ENCODE measurements around the gene CFAP119.

Gene CFAP119

GRCh38 chr16:30787613-30788378 is 25.9 kb upstream of the CFAP119 start:
- no peaks in the 10 kb centered on the region for H3K79me2 ChIP-seq (ENCODE audit: insufficient read depth, low read length)
- H3K4me3 ChIP-seq (ENCODE audit: low read depth, low read length, poor library complexity, severe bottlenecking): no peak overlapping the region
- no peak overlapping the region for H3K9ac ChIP-seq (ENCODE audit: low read length)
- no peaks in the 10 kb centered on the region for H3K9me3 ChIP-seq (ENCODE audit: low read length)
- no peak overlapping the region for H3K4me2 ChIP-seq (ENCODE audit: low read length)
- H3K9me2 ChIP-seq (ENCODE audit: low read depth, low read length): no peaks in the 10 kb centered on the region
- no peaks in the 10 kb centered on the region for H3F3A ChIP-seq (ENCODE audit: insufficient read depth, low read length)
- no peak overlapping the region for H2AFZ ChIP-seq (ENCODE audit: low read length)
- H3K36me3 ChIP-seq (ENCODE audit: insufficient read depth, low read length): no peaks in the 10 kb centered on the region
- no peak for TF ChIP-seq EZH2 (IDR thresholded peaks at IDR 0.05; ENCODE audit: borderline replicate concordance, low read length)
- H3K27ac ChIP-seq (ENCODE audit: low read depth, low read length, poor library complexity, severe bottlenecking): no peak overlapping the region
- H4K20me1 ChIP-seq (ENCODE audit: insufficient read depth, low read length): no peaks in the 10 kb centered on the region
- no peaks in the 10 kb centered on the region for H3K4me1 ChIP-seq (ENCODE audit: insufficient read depth, low read length, severe bottlenecking)
- H3K27me3 ChIP-seq (ENCODE audit: insufficient read depth, low read length): 0 out of 2 replicates have a peak, but pooled peaks cover 9% of the 10 kb centered on the region

- Histone ChIP-seq H3K9ac (ENCODE audit: low read length) (no peak within 1 kb of the TSS), H4K20me1 (ENCODE audit: insufficient read depth, low read length) (no peaks in the 10 kb centered on the region), H3K9me3 (ENCODE audit: low read length) (no peaks in the 10 kb centered on the region), H3K27me3 (ENCODE audit: insufficient read depth, low read length) (0 out of 2 replicates have a peak, but pooled peaks cover 9% of the 10 kb centered on the region), H3K27ac (ENCODE audit: low read depth, low read length, poor library complexity, severe bottlenecking) (no peak within 1 kb of the TSS), H3K9me2 (ENCODE audit: low read depth, low read length) (no peaks in the 10 kb centered on the region), H3K4me2 (ENCODE audit: low read length) (no peak within 1 kb of the TSS), H3F3A (ENCODE audit: insufficient read depth, low read length) (no peaks in the 10 kb centered on the region), H3K79me2 (ENCODE audit: insufficient read depth, low read length) (no peaks in the 10 kb centered on the region), H3K4me1 (ENCODE audit: insufficient read depth, low read length, severe bottlenecking) (no peaks in the 10 kb centered on the region), H3K4me3 (ENCODE audit: low read depth, low read length, poor library complexity, severe bottlenecking) (peak within 1 kb of the TSS; percentile 14), H3K36me3 (ENCODE audit: insufficient read depth, low read length) (no peaks in the 10 kb centered on the region), H2AFZ (ENCODE audit: low read length) (no peak within 1 kb of the TSS)
- TF ChIP-seq CTCF (IDR thresholded peaks at IDR 0.05; ENCODE audit: low read length) (no peak), EZH2 (IDR thresholded peaks at IDR 0.05; ENCODE audit: borderline replicate concordance, low read length) (no peak)
These were observed 25.2 kb upstream of the CFAP119 start, which contains the start of gene ZNF629 for GRCh38 chr16:30786936-30787612. Gene ZNF629 (minus strand): TSS chr16:30787205. CDS start chr16:30784482, 2,723 bp downstream.

- Histone ChIP-seq H3F3A (ENCODE audit: insufficient read depth, low read length) (no peaks in the 10 kb centered on the region), H3K9me3 (ENCODE audit: low read length) (no peaks in the 10 kb centered on the region), H2AFZ (ENCODE audit: low read length) (no peak overlapping the region), H4K20me1 (ENCODE audit: insufficient read depth, low read length) (no peaks in the 10 kb centered on the region), H3K9me2 (ENCODE audit: low read depth, low read length) (no peaks in the 10 kb centered on the region), H3K27me3 (ENCODE audit: insufficient read depth, low read length) (0 out of 2 replicates have a peak, but pooled peaks cover 9% of the 10 kb centered on the region), H3K4me3 (ENCODE audit: low read depth, low read length, poor library complexity, severe bottlenecking) (peak overlapping the region; percentile 14), H3K27ac (ENCODE audit: low read depth, low read length, poor library complexity, severe bottlenecking) (no peak overlapping the region), H3K4me1 (ENCODE audit: insufficient read depth, low read length, severe bottlenecking) (no peaks in the 10 kb centered on the region), H3K9ac (ENCODE audit: low read length) (no peak overlapping the region), H3K4me2 (ENCODE audit: low read length) (no peak overlapping the region), H3K36me3 (ENCODE audit: insufficient read depth, low read length) (no peaks in the 10 kb centered on the region), H3K79me2 (ENCODE audit: insufficient read depth, low read length) (no peaks in the 10 kb centered on the region)
- TF ChIP-seq CTCF (IDR thresholded peaks at IDR 0.05; ENCODE audit: low read length) (no peak), EZH2 (IDR thresholded peaks at IDR 0.05; ENCODE audit: borderline replicate concordance, low read length) (no peak)
These were observed 24.5 kb upstream of the CFAP119 start for GRCh38 chr16:30786115-30786935.

Data from OCI-LY1 (cell line).